Peyer's patch (tissue), 4 donors: ENCODE results near the gene CMTM1. TPM values are rescaled to one million over a fixed set of nuclear protein-coding genes. Genes with fewer than 3 reads are reported as not detected.

Experiments
- DNase-seq, 3 donors: peaks; one replicate each; pipeline ENCODE4 v3.0.0-alpha.2; 2017 to 2019
- H3K27ac ChIP-seq, 4 donors: fragments of 200-600 bp; sonication (generic); one replicate each; pipeline ENCODE4 v1.5.1; 2016 to 2019
- H3K27me3 ChIP-seq, 2 donors: fragments of 200-600 bp; sonication (generic); one replicate each; pipeline ENCODE4 v1.5.1; 2019
- H3K36me3 ChIP-seq, 3 donors: fragments of 200-600 bp; sonication (generic); one replicate each; pipeline ENCODE4 v1.5.1; 2016 to 2019
- H3K4me1 ChIP-seq, 4 donors: fragments of 200-600 bp; sonication (generic); one replicate each; pipeline ENCODE4 v1.5.1; 2016 to 2019
- H3K4me3 ChIP-seq, 4 donors: fragments of 200-600 bp; sonication (generic); 1 replicate in 3 of 4; 2 replicates in 1 of 4; pipeline ENCODE4 v1.5.1; 2016 to 2019; ENCODE audit warnings: mild to moderate bottlenecking in 1 of 4
- H3K9me3 ChIP-seq, 4 donors: fragments of 200-600 bp; sonication (generic); one replicate each; pipeline ENCODE4 v1.5.1; 2016 to 2019; ENCODE audit warnings: mild to moderate bottlenecking in 1 of 4
- CTCF ChIP-seq, 6 experiments: fragments of 450-650 bp in 4 of 6; fragments of 200-600 bp in 2 of 6; sonication (generic) in 1 of 6; IDR thresholded peaks; one replicate each; pipeline ENCODE4 v1.5.1; 2017 to 2019; ENCODE audit warnings: antibody characterized with exemption in 6 of 6, mild to moderate bottlenecking in 3 of 6, moderate library complexity in 1 of 6
- POLR2A ChIP-seq, 2 donors: fragments of 450-650 bp; IDR thresholded peaks; one replicate each; pipeline ENCODE4 v1.5.1; 2017; ENCODE audit warnings: antibody characterized with exemption in 2 of 2, mild to moderate bottlenecking in 2 of 2, moderate library complexity in 2 of 2
- total RNA-seq, 4 donors: library from RNA; depleted of rRNA; stranded (reverse); fragments of >200 nt; gene quantifications; one replicate each; pipeline ENCODE4 v1.1.0, GENCODE V29; 2016

The CMTM1 gene
- total RNA-seq, 4 donors from 2014 or later, result 1.4 to 3.6 (median 2.1) TPM; not detected in 1

DNA sequence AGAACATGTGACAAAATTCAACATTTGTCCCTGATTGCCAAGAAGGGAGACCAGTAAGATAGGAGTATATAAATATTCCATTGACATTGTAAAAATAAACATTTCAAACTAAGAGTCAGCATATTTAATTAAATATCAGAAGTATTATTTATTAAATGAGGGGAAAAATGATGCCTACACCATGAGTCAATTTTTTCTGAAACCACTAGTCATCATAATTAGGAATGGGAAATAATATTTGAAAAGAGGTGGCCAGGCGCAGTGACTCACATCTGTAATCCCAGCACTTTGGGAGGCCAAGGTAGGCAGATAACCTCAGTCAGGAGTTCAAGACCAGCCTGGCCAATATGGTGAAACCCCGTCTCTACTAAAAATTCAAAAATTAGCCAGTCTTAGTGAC is 2.1 kb downstream of the CMTM1 start:
- Histone ChIP-seq H3K27me3 (no peaks in the 10 kb centered on the region), H3K27ac (no peak overlapping the region), H3K4me1 (no peaks in the 10 kb centered on the region), H3K4me3 (no peak overlapping the region), H3K9me3 (no peaks in the 10 kb centered on the region), H3K36me3 (peaks cover 0 to 28% (median 0%) of the 10 kb centered on the region in 3 donors)
- TF ChIP-seq POLR2A (IDR thresholded peaks at IDR 0.05) (no peak), CTCF (IDR thresholded peaks at IDR 0.05) (no peak)
- no peak for DNase-seq

- Histone ChIP-seq H3K36me3 (peaks cover 0 to 24% (median 0%) of the 10 kb centered on the region in 3 donors), H3K9me3 (no peaks in the 10 kb centered on the region), H3K27me3 (no peaks in the 10 kb centered on the region), H3K4me3 (no peak overlapping the region), H3K4me1 (no peaks in the 10 kb centered on the region), H3K27ac (no peak overlapping the region)
- TF ChIP-seq CTCF (IDR thresholded peaks at IDR 0.05) (no peak), POLR2A (IDR thresholded peaks at IDR 0.05) (no peak)
- no peak for DNase-seq
Observed at GRCh38 chr16:66569131-66569530, 2.9 kb downstream of the CMTM1 start.

DNA sequence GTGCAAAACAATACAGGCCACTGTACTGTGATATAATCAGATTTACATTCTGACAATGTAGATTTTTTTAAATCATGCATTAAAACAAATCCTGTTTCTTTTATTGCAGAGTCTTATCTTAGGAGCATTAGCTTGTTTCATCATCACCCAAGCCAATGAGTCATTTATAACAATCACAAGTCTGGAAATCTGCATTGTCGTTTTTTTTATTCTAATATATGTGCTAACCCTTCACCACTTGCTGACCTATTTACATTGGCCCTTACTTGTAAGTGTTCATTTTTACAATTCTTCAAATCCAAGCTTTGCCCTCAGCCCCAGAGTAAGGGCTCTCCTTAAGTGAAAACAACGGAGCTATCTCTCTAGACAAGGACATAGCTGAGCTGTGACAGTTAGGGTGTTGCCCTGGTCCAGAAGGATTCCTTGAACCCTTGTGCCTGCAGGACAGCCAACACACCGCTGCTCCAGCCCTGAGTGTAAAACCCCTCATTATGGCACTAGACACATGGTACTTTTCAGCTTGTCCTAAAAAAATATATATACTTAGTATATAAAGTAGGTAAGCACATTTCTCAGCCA is 3.7 kb downstream of the CMTM1 start:
- H3K27ac ChIP-seq, result no peak overlapping the region
- H3K4me1 ChIP-seq, result no peaks in the 10 kb centered on the region
- no peak for TF ChIP-seq POLR2A (IDR thresholded peaks at IDR 0.05)
- no peak for TF ChIP-seq CTCF (IDR thresholded peaks at IDR 0.05)
- H3K9me3 ChIP-seq, result no peaks in the 10 kb centered on the region
- no peak for DNase-seq
- H3K27me3 ChIP-seq, result no peaks in the 10 kb centered on the region
- no peak overlapping the region for H3K4me3 ChIP-seq
- H3K36me3 ChIP-seq, result peaks cover 0 to 19% (median 0%) of the 10 kb centered on the region in 3 donors

DNA sequence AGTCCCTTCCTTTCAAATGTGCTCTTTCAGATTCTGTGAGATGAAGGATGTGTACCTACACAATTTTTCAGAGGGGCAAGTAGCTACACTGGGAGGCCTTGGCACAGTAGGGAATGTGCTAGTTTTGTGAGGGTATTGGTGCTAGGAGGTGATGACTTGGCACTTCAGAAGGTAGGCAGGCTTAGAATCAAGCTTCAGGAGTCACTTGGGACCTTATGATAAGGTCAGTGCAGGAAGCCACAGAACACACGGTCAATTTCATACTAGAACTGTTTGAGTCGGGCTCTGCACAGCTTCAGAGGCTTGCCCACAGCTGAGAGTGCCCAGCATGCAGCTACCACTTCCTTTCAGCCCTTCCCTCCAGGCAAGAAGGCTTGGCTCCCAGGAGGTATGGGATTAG is 6.1 kb downstream of the CMTM1 start:
- Histone ChIP-seq H3K9me3 (no peaks in the 10 kb centered on the region), H3K4me1 (no peaks in the 10 kb centered on the region), H3K4me3 (no peak overlapping the region), H3K27ac (no peak overlapping the region), H3K36me3 (peaks cover 0 to under 1% (median 0%) of the 10 kb centered on the region in 3 donors), H3K27me3 (no peaks in the 10 kb centered on the region)
- TF ChIP-seq POLR2A (IDR thresholded peaks at IDR 0.05), result no peak
- TF ChIP-seq CTCF (IDR thresholded peaks at IDR 0.05), result no peak
- no peak for DNase-seq

GRCh38 chr16:66574081-66574480 is 7.8 kb downstream of the CMTM1 start:
- DNase-seq, result no peak
- Histone ChIP-seq H3K9me3 (no peaks in the 10 kb centered on the region), H3K36me3 (no peaks in the 10 kb centered on the region), H3K4me1 (peaks cover 0 to 9% (median 2%) of the 10 kb centered on the region in 4 donors), H3K4me3 (no peak overlapping the region), H3K27me3 (no peaks in the 10 kb centered on the region), H3K27ac (no peak overlapping the region)
- TF ChIP-seq POLR2A (IDR thresholded peaks at IDR 0.05) (no peak), CTCF (IDR thresholded peaks at IDR 0.05) (no peak)

DNA sequence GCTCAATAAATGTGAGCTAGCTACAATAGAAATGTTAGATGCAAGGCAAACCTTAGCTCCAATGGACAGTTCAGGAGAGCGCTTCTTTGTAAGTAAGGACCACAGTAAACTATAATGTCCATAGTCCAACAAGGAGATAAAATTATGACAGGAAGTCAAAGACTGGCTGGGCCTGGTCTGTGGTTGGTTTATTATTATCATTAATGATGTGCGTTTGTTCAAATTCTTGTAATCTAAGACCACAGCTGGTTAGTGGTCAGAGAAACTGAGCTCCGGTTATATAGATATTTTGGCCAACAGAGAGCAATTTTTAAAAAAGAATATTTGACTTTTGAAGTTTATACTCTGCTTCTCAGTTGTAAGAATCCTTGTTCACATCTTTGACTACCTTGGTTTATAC is 8.3 kb downstream of the CMTM1 start:
- TF ChIP-seq POLR2A (IDR thresholded peaks at IDR 0.05) (no peak), CTCF (IDR thresholded peaks at IDR 0.05) (no peak)

More for the DNA sequence above, 8.3 kb downstream of the CMTM1 start:
- no peak overlapping the region for H3K4me3 ChIP-seq
- H3K27ac ChIP-seq, result no peak overlapping the region
- no peaks in the 10 kb centered on the region for H3K9me3 ChIP-seq
- DNase-seq, result no peak
- H3K27me3 ChIP-seq, result no peaks in the 10 kb centered on the region
- H3K36me3 ChIP-seq, result no peaks in the 10 kb centered on the region
- H3K4me1 ChIP-seq, result peaks cover 0 to 13% (median 5%) of the 10 kb centered on the region in 4 donors
